Kidney epithelial cell (primary cell): ENCODE data around the gene P2RX3. TPM values are rescaled to one million over a fixed set of nuclear protein-coding genes. Genes with fewer than 3 reads are reported as not detected.
A peak's percentile ranks its signal among the peaks of the same experiment; 100 is the strongest.

Experiments used
- DNase-seq: peaks from one replicate; pipeline ENCODE4 v3.0.0-alpha.2; 2010; ENCODE audit warnings: low read depth
- H3K27me3 ChIP-seq: 2 replicates; pipeline ENCODE4 v1.6.0; 2011; ENCODE audit warnings: low read length; ENCODE audit not compliant: control insufficient read depth, insufficient read depth
- H3K36me3 ChIP-seq: 2 replicates; pipeline ENCODE4 v1.5.1; 2011; ENCODE audit warnings: low read length; ENCODE audit not compliant: control insufficient read depth, insufficient read depth
- H3K4me3 ChIP-seq: 2 replicates; pipeline ENCODE4 v1.5.1; 2011; ENCODE audit warnings: low read depth, mild to moderate bottlenecking, control low read depth, low read length
- total RNA-seq: library from RNA; depleted of rRNA; stranded (reverse); fragments of >200 nt; gene quantifications from 2 replicates; pipeline ENCODE4 v1.2.3, GENCODE V29; 2015
- TF ChIP-seq, protein P1 (sequence below): IDR thresholded peaks from 2 replicates; pipeline ENCODE4 v1.5.1; 2011; ENCODE audit warnings: mild to moderate bottlenecking, moderate library complexity, low read length, control low read depth, inconsistent platforms; ENCODE audit not compliant: insufficient read depth, poor library complexity, severe bottlenecking

Gene P2RX3
- total RNA-seq, 1 donor from 2014 or later: not detected

DNA sequence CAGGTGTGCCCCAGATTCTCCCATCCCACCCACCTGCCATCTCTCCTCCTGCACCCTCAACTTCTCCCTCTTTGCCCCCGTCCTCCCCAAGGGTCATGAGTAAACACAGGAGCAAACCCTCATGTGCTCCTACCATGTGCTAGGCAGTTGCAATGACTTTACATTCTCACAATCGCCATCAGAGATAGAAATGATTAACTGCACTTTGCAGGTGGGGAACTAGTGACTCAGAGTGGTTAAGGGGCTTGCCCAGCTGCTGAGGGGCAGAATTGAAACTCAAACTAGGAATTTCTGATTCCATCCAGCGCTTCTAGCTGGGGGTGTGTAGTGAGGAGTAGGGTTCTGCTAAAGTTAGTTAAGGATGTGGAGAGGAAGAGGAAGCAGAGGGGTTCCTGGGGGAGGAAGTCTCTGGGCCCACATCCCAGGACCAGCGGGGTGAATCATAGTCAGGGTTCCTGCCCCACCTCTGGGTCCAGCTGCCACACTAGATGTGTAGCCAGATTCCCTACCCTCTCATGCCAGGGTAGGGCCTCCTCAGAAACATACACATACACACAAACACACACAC, 68.3 kb downstream of the P2RX3 start:
- H3K27me3 ChIP-seq: no peaks in the 10 kb centered on the region
- DNase-seq: peak; percentile 80
- H3K4me3 ChIP-seq: no peak overlapping the region
- TF ChIP-seq, protein P1, sequence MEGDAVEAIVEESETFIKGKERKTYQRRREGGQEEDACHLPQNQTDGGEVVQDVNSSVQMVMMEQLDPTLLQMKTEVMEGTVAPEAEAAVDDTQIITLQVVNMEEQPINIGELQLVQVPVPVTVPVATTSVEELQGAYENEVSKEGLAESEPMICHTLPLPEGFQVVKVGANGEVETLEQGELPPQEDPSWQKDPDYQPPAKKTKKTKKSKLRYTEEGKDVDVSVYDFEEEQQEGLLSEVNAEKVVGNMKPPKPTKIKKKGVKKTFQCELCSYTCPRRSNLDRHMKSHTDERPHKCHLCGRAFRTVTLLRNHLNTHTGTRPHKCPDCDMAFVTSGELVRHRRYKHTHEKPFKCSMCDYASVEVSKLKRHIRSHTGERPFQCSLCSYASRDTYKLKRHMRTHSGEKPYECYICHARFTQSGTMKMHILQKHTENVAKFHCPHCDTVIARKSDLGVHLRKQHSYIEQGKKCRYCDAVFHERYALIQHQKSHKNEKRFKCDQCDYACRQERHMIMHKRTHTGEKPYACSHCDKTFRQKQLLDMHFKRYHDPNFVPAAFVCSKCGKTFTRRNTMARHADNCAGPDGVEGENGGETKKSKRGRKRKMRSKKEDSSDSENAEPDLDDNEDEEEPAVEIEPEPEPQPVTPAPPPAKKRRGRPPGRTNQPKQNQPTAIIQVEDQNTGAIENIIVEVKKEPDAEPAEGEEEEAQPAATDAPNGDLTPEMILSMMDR: no peak
- H3K36me3 ChIP-seq: peaks cover 2% of the 10 kb centered on the region

DNA sequence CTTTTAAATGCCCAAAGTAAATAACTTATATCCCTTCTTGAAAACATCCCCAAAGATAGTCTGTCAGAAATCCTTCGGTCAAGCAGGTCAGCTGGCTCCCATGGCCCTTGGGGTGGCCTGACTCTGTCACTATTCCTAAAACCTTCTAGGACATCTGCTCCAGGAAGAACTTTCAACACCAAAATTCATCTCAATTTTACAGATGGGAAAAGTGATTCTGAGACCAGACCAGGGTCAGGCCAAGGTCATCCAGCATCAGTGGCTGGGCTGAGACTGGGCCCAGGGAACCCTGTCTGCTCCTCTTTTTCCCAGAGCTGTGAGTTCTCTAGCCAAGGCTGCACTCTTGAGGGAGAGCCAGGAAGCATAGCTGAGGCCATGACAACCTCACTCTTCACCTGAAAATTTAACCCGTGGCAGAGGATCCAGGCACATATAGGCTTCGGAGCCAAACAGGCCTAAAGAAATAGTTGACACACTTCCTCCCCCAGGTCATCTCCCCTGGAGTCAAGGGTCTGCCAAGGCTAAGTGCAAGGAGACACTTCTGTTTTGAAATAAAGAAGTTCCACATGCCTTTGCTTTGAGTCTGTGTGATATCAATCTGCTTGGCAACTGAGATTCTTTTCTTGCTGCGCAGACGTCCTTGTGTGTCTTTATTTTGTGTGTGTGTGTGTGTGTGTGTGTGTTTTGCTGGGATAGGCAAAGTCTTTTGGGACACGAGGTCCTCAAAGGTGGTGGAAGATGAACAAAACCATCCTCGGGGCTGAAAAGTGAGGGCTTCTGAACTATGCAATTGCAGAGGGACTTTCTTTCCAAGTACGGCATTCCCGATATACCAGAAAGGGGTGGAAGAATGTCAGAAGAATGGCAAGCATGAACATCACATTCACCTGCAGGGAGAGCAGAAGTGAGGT, 69.1 kb downstream of the P2RX3 start:
- no peak overlapping the region for H3K4me3 ChIP-seq
- TF ChIP-seq, protein P1: no peak
- no peaks in the 10 kb centered on the region for H3K27me3 ChIP-seq
- DNase-seq: no peak
- peaks cover 2% of the 10 kb centered on the region for H3K36me3 ChIP-seq

DNA sequence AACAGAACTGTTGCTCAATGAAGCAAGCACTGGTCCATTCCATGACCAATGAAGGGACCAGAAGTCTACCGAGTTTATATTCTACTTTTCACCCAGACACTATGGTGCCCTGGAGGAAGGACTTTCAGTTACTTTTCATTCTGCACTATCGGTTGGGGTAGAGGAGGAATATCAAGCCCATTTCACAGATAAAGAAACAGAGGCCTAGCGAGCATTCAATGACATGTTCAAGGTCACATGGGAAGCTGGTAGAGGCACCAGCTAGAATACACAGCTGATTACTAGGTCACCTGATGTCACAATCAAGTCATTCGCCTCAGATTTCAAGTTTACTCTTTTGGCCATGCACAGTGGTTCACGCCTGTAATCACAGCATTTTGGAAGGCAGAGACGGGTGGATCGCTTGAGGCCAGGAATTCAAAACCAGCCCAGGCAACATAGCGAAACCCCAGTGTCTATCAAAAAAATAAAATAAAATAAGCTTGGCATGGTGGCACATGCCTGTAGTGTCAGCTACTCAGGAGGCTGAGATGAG, 69.9 kb downstream of the P2RX3 start:
- H3K36me3 ChIP-seq: peaks cover 2% of the 10 kb centered on the region
- no peaks in the 10 kb centered on the region for H3K27me3 ChIP-seq
- DNase-seq: no peak
- TF ChIP-seq, protein P1: no peak
- no peak overlapping the region for H3K4me3 ChIP-seq

- Histone ChIP-seq H3K36me3 (peaks cover 2% of the 10 kb centered on the region), H3K27me3 (no peaks in the 10 kb centered on the region), H3K4me3 (no peak overlapping the region)
- no peak for DNase-seq
- TF ChIP-seq, protein P1: no peak
These were observed 70.6 kb downstream of the P2RX3 start for GRCh38 chr11:57408771-57409170.

DNA sequence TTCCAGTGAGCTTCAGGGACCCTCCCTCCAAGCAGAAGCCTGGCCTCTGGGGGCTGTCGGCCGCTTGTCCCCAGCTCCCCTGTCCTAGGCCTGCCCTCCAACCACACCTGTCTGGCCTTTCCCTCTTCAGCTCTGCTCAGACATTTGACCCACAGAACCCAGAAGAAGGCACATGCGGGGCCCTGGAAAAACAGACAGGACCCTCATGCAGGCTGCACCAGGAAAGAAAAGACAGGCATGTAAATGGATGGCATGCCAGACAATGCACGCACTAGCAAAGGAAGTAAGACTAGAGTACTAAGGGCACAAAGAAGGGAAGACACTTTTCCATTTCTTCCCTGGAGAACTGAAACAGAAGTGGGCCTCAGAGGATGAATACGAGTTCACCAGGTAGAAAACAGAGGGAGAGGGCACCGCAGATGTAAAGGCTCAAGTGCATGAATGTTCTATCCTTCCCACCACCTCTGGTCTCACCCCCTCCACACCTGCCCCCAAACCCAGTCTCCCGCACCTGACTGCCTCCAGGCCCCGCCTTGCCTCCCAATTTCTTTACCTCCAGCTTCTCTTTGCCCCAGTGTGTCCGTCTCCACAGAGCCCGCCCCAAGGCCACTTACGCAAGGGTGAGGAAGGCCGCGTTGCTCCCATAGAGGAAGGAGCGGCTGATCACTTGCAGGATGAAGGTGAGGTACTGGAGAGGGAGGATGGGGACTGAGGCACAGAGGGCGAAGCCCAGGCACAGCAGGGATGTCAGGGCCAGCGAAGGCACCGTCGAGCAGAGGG, 71.4 kb downstream of the P2RX3 start:
- DNase-seq: no peak
- Histone ChIP-seq H3K36me3 (peaks cover 2% of the 10 kb centered on the region), H3K4me3 (no peak overlapping the region), H3K27me3 (no peaks in the 10 kb centered on the region)
- TF ChIP-seq, protein P1: no peak
